H1 (cell line): ENCODE measurements around the gene PRSS53. TPM values are rescaled to one million over a fixed set of nuclear protein-coding genes. Genes with fewer than 3 reads are reported as not detected.

Experiments used
- CBX5 ChIP-seq: fragments of 300-800, 300-1000 bp; sonication (generic); IDR thresholded peaks from 2 replicates; pipeline ENCODE4 v1.7.1; 2016; ENCODE audit warnings: antibody characterized with exemption, low read length, low read depth
- CHD1 ChIP-seq: IDR thresholded peaks from 2 replicates; pipeline ENCODE4 v1.6.1; 2012; ENCODE audit warnings: low read depth, low read length, improper control_type of control experiment
- CREB1 ChIP-seq: IDR thresholded peaks from 2 replicates; pipeline ENCODE4 v1.6.1; 2012; ENCODE audit warnings: inconsistent platforms
- FOSL1 ChIP-seq: IDR thresholded peaks from 2 replicates; pipeline ENCODE4 v1.6.1; 2011; ENCODE audit warnings: mild to moderate bottlenecking, low read depth, low read length, moderate library complexity; ENCODE audit not compliant: insufficient read depth
- SIX5 ChIP-seq: IDR thresholded peaks from 2 replicates; pipeline ENCODE4 v1.6.1; 2011; ENCODE audit warnings: mild to moderate bottlenecking, low read depth, low read length
- SP2 ChIP-seq: IDR thresholded peaks from 2 replicates; pipeline ENCODE4 v1.6.1; 2012; ENCODE audit warnings: mild to moderate bottlenecking, low read length, inconsistent platforms
- TCF12 ChIP-seq: IDR thresholded peaks from 2 replicates; pipeline ENCODE4 v1.6.1; 2011; ENCODE audit warnings: low read depth, mild to moderate bottlenecking, low read length
- polyA plus RNA-seq, 7 experiments: library from polyadenylated mRNA; depleted of rRNA in 3 of 7; stranded (reverse) in 5 of 7; unstranded in 2 of 7; fragments of >200 nt in 5 of 7; fragments of 200-250 nt in 2 of 7; gene quantifications; 1 replicate in 5 of 7; 2 replicates in 1 of 7; 4 replicates in 1 of 7; pipeline versions ENCODE4 v1.2.1 to v1.2.3, GENCODE V29; 2011 to 2013; ENCODE audit warnings: missing spikeins in 2 of 7, mixed read lengths in 2 of 7
- total RNA-seq: library from RNA; stranded (reverse); fragmentation: NEBNext Ultra II Directional; extraction: Animal tissue kit (Norgen Biotek cat#: 25700); gene quantifications from 2 replicates; pipeline ENCODE4 v1.2.1, GENCODE V29; 2021

PRSS53 gene
- total and polyA plus RNA-seq, 2 of the 8 experiments (the other 6 are each of a cell fraction or from before 2014, with no cell fraction given): 1.7 to 2.6 TPM

- TF ChIP-seq SP2 (no peak), FOSL1 (no peak), CHD1 (no peak), CBX5 (no peak), TCF12 (no peak), CREB1 (no peak), SIX5 (no peak)
Measured at GRCh38 chr16:31086629-31086906, 2.2 kb downstream of the PRSS53 start (continued).
